ENCODE measurements around the gene HPCAL4. TPM values are rescaled to one million over a fixed set of nuclear protein-coding genes. Genes with fewer than 3 reads are reported as not detected.

The HPCAL4 gene
- total and polyA plus RNA-seq, 9 of the 15 experiments (the other 6 are each of a cell fraction or from before 2014, with no cell fraction given): 0.01 to 0.04 (median 0.04) TPM; not detected in 4

DNA sequence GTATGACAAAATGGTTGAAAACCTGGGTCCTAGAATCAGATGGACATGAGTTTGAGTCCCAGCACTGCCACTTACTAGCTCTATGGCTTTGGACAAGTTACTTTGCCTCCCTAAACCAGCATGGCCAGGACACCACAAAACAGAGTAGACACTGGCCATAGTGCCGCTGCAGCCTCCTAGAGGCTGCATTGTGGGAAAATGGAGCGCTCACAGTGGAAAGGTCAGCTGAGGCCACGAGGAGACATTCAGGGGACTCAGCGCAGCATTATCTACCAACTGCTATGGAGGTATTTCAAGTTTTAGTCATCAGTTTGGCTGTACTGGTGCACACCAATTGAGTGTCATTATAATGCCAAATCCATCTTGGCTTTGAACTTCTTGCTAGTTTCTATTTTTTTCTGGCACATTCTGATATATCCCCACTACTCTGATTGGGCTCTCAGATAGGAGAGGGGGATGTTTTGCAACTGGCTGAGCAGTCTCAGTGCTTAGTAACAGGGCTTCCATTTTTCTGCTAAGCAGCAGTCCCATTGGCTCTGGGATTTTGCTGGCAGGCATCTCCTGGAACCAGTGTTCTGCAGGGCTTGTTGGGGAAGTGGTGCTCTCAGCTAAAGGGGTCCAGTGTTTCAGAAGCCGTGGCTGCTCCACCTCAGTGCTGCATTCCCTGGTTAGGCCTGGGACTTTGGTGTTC, 35.5 kb downstream of the HPCAL4 start:
- ChIA-PET CTCF (ENCODE audit: low intra/inter-chr PET ratio) (interaction anchor here (0.6 to 3.7 kb wide), 2 partner anchors 45 to 50 kb away, joined by 4 to 27 read pairs; no protein-coding TSS in a partner anchor), POLR2A (interaction anchor here (0.9 to 1.0 kb wide), 4 partner anchors 15 to 81 kb away, joined by 3 to 5 read pairs (median 4); no protein-coding TSS in a partner anchor)
- Histone ChIP-seq H3K27me3 (ENCODE audit: control insufficient read depth in 2 of 2, insufficient read depth in 2 of 2, low read length in 2 of 2) (peaks cover 3 to 27% of the 10 kb centered on the region in 2 experiments; a peak in 3 of 5 replicates), H3K9me1 (ENCODE audit: control insufficient read depth, insufficient read depth, low read length) (no peaks in the 10 kb centered on the region), H2AFZ (ENCODE audit: low read depth, low read length) (peak overlapping the region; percentile 35), H3K79me2 (ENCODE audit: control insufficient read depth, insufficient read depth, low read length) (no peaks in the 10 kb centered on the region), H4K20me1 (replicated peaks; ENCODE audit: control insufficient read depth, insufficient read depth, low read length) (no peaks in the 10 kb centered on the region), H3K36me3 (ENCODE audit: control insufficient read depth, insufficient read depth, low read length) (no peaks in the 10 kb centered on the region), H3K4me3 (no peak overlapping the region), H3K27ac (ENCODE audit: extremely low read depth, low read depth, low read length) (no peak overlapping the region), H3K4me1 (replicated peaks in 1 of 2; ENCODE audit: control insufficient read depth in 2 of 2, insufficient read depth in 2 of 2, low read length in 2 of 2) (peaks cover 7% of the 10 kb centered on the region in 2 experiments; a peak in 2 of 5 replicates), H3K9me3 (replicated peaks; ENCODE audit: control insufficient read depth, insufficient read depth, low read depth, low read length) (no peaks in the 10 kb centered on the region), H3K4me2 (ENCODE audit: insufficient read depth, low read length) (no peak overlapping the region; the same call in 1 of the 2 replicates), H3K9ac (ENCODE audit: insufficient read depth in 1 of 2, low read depth in 2 of 2, low read length in 2 of 2) (no peak overlapping the region; a peak in 1 of 4 replicates)
- DNase-seq (ENCODE audit: extremely low read depth in 1 of 4, low spot score in 3 of 4) (no peak), ATAC-seq (no peak), FAIRE-seq (no peak)
- in situ Hi-C loops (cut with MboI) (no loop called here), intact Hi-C loops (cut with micrococcal nuclease) (loop anchor here (5.0 kb wide), 1 partner anchor 148 kb away; no protein-coding TSS in a partner anchor)
- WGBS (ENCODE audit: insufficient coverage, low coverage, missing lambda C conversion rate): 16% methylated on average over 5 of the region's 5 CpGs
- no TSS peak for BruUV-seq (replicated peaks)
- TF ChIP-seq NRF1 (conservative IDR thresholded peaks at IDR 0.05 in 1 of 2, IDR thresholded peaks at IDR 0.05 in 1 of 2) (0 out of 4 replicates have a peak, but pooled peaks of 1 of the 2 experiments have one; percentile 25), ARNT (IDR thresholded peaks at IDR 0.05) (no peak), HDAC3 (IDR thresholded peaks at IDR 0.05; ENCODE audit: borderline replicate concordance, partially characterized antibody) (no peak), ZNF143 (CRISPR knock-in tag; IDR thresholded peaks at IDR 0.05) (no peak), NR2C1 (IDR thresholded peaks at IDR 0.05) (no peak), NR2C1 (tag; IDR thresholded peaks at IDR 0.05) (0 out of 2 replicates have a peak, but pooled peaks have one; percentile 37)
- TF ChIP-seq, protein P1, sequence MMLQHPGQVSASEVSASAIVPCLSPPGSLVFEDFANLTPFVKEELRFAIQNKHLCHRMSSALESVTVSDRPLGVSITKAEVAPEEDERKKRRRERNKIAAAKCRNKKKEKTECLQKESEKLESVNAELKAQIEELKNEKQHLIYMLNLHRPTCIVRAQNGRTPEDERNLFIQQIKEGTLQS (IDR thresholded peaks at IDR 0.05): no peak
- TF ChIP-seq, protein P1 (CRISPR knock-in tag; conservative IDR thresholded peaks at IDR 0.05): no peak
- TF ChIP-seq, protein P2, sequence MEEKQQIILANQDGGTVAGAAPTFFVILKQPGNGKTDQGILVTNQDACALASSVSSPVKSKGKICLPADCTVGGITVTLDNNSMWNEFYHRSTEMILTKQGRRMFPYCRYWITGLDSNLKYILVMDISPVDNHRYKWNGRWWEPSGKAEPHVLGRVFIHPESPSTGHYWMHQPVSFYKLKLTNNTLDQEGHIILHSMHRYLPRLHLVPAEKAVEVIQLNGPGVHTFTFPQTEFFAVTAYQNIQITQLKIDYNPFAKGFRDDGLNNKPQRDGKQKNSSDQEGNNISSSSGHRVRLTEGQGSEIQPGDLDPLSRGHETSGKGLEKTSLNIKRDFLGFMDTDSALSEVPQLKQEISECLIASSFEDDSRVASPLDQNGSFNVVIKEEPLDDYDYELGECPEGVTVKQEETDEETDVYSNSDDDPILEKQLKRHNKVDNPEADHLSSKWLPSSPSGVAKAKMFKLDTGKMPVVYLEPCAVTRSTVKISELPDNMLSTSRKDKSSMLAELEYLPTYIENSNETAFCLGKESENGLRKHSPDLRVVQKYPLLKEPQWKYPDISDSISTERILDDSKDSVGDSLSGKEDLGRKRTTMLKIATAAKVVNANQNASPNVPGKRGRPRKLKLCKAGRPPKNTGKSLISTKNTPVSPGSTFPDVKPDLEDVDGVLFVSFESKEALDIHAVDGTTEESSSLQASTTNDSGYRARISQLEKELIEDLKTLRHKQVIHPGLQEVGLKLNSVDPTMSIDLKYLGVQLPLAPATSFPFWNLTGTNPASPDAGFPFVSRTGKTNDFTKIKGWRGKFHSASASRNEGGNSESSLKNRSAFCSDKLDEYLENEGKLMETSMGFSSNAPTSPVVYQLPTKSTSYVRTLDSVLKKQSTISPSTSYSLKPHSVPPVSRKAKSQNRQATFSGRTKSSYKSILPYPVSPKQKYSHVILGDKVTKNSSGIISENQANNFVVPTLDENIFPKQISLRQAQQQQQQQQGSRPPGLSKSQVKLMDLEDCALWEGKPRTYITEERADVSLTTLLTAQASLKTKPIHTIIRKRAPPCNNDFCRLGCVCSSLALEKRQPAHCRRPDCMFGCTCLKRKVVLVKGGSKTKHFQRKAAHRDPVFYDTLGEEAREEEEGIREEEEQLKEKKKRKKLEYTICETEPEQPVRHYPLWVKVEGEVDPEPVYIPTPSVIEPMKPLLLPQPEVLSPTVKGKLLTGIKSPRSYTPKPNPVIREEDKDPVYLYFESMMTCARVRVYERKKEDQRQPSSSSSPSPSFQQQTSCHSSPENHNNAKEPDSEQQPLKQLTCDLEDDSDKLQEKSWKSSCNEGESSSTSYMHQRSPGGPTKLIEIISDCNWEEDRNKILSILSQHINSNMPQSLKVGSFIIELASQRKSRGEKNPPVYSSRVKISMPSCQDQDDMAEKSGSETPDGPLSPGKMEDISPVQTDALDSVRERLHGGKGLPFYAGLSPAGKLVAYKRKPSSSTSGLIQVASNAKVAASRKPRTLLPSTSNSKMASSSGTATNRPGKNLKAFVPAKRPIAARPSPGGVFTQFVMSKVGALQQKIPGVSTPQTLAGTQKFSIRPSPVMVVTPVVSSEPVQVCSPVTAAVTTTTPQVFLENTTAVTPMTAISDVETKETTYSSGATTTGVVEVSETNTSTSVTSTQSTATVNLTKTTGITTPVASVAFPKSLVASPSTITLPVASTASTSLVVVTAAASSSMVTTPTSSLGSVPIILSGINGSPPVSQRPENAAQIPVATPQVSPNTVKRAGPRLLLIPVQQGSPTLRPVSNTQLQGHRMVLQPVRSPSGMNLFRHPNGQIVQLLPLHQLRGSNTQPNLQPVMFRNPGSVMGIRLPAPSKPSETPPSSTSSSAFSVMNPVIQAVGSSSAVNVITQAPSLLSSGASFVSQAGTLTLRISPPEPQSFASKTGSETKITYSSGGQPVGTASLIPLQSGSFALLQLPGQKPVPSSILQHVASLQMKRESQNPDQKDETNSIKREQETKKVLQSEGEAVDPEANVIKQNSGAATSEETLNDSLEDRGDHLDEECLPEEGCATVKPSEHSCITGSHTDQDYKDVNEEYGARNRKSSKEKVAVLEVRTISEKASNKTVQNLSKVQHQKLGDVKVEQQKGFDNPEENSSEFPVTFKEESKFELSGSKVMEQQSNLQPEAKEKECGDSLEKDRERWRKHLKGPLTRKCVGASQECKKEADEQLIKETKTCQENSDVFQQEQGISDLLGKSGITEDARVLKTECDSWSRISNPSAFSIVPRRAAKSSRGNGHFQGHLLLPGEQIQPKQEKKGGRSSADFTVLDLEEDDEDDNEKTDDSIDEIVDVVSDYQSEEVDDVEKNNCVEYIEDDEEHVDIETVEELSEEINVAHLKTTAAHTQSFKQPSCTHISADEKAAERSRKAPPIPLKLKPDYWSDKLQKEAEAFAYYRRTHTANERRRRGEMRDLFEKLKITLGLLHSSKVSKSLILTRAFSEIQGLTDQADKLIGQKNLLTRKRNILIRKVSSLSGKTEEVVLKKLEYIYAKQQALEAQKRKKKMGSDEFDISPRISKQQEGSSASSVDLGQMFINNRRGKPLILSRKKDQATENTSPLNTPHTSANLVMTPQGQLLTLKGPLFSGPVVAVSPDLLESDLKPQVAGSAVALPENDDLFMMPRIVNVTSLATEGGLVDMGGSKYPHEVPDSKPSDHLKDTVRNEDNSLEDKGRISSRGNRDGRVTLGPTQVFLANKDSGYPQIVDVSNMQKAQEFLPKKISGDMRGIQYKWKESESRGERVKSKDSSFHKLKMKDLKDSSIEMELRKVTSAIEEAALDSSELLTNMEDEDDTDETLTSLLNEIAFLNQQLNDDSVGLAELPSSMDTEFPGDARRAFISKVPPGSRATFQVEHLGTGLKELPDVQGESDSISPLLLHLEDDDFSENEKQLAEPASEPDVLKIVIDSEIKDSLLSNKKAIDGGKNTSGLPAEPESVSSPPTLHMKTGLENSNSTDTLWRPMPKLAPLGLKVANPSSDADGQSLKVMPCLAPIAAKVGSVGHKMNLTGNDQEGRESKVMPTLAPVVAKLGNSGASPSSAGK (IDR thresholded peaks at IDR 0.05): no peak
